Measurements from ENCODE around the gene IDS.
A peak's percentile ranks its signal among the peaks of the same experiment; 100 is the strongest.
"Not testable (repeated sequence)": the region's sequence is repeated elsewhere in the genome, so short reads cannot be mapped to it uniquely, and the experiment has no call there.

IDS gene

DNA sequence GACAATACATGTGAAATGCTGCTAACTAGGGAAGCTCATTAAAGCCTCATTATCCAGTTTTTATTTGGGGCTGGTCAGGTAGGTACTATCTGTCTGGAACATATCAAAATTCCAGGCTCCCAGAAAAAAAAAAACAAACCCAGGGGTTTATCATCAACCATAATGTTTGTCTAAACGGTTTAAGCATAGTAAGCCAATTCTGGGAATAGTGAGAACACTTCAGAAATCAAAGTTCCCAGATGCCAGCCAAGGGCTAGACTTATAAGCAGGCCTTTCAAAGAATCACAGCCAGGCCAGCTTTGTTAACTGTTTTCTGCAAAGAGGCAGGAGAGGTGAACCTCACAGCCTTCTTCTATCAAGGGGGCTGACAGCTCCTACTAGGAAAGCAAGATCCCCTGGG, 8.1 kb downstream of the IDS start:
- no peak for DNase-seq

DNA sequence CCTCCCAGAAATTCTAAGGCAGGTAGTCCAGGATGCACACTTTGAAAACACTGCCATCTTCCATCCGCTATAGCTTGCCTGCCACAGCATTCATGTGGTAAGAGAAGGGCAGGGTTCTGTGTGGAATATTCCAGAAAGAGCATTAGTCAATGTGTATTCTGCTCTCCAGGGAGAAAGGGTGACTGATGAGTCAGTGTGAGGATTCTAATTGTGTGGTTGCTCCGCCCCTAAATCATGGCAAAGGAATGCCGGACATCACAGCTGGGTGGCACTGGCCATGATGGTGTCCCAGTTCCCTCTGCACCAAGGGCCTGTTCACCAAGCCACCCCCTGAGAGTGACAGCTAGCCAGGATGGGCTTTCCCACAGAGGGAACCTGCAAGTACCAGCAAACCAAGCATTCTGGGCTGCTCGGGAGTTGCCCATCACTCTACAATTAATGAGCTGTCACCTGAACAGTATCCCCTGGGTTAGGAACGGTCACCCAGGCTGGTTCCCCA, 9.5 kb downstream of the IDS start:
- DNase-seq, result no peak

DNA sequence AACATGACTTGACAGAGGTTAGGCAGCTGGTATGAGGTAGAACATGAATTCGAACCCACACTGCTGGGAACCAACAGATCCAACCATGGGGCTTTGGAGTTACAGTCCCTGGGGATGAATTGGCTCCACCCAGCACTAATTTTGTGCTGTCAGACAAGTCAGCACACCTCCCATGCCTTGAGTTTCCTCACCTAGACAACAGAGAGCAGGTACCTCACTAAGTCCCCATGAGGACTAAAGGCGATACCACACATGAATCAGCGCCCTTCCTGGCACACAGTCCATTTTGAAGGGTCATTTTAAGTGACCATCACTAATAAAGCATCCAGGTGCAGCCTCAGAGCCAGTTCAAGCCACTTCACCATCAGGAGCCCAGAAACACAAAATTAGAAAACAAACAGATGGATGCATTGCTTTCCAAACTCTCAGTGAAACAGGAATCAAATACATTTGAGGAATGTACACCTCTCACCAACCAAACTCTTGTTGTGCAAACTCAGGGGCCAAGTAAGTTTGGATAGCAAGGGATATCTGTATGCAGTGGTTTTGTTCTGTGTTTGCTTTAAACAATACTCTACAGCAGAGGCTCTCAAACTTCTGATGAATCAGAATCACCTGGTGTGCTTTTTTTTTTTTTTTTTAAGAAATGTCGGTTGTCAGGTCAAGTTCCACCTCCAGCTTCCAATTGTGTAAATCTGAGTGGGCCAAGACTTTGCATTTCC, 10.1 kb downstream of the IDS start:
- no peak for DNase-seq

DNA sequence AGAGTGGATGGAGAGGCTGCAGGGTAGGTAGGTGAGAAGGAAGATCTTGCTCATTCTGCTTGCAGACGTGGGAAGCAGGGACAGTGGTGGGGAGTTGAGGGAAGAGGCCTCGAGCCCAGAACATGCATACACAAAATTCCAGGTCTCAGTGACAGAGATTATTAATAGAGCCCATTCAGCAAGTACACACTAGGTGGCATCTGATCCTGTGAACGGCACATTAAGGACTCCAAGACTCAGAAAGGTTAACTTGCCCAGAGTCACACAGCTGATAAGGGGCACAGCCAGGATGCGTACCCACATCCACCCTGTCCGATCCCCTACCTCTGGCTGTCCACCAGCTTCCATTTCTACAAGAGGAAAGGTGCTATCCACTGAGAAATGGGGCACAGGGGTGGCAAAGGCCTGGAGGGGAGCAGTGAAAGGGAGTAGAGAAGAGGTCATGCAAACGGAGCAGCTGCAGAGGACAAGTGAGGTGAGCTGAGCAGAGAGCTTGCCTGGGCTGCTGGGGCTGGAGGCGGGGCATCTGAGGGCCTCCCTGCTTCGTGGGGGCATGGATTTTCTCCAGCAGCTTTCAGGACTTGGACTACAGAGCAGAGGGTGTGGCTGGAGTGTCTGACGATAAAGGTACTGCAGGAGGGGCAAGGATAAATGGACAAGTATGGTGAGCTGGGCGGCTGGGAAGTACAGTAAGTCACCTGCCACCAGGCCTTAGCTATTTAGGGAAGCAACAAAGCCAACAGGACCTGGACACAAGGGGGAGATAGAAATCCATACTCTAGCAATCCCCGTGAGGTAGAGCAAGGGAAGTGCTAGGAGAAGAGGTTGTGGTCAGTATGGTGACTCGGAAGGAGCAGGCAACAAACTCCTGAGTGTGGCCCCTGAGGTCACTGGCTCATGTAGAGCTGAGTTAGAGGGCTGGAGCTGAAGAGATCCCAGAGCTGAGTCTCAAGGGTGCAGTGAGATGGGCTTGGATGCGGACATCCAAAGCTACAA, 11.2 kb downstream of the IDS start:
- no peak for DNase-seq

GRCh38 chrX:149491812-149492211, 13.3 kb downstream of the IDS start:
- DNase-seq, result no peak

DNA sequence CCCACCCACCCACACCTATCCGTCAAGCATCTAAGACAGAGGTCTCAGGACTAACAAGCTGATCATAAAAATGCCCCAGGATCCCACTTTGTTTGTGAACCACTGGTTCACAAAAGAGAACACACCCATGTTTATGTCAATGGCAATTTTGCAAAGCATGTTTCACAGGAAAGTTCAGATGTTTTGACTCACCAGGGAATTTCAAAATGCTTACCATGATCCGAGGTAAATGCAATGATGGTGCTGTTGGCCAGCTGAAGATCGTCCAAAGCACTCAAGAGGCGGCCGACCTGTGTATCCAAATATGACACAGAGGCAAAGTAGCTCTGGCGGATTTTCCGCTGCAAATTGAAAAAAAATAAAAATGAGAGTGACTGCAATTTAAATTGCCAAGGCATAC, 15.0 kb downstream of the IDS start:
- no peak for DNase-seq

DNA sequence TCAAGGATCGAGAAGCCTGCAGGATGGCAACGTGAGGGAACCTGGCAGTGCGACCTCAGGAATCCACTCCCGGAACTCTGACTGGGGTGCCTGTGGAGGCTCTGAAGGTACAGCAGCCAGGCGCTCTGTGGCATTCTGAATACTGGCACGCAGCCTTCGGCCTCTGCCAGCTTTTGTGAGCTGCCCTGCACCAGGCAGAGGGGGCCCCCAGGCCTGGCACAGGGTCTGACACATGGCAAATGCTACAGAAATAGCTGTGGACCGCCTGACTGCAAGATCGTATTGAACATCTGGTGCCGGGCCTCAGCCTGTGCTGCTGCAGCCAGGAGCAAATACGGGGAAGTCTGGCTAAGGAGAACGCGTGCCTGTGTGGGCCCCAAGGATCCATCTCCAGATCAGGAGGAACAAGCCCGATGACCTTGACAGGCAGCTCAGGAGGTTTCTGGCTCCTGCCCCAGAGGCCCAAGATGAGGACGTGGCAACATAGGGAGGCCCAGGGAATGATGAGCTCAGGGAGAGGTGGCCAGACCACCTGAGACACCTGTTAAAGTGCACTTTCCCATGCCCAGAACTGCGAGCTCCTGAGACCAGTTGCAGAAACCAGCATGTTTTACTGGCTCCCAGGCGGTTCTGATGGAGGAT, 16.6 kb downstream of the IDS start:
- not testable (repeated sequence) for DNase-seq

DNA sequence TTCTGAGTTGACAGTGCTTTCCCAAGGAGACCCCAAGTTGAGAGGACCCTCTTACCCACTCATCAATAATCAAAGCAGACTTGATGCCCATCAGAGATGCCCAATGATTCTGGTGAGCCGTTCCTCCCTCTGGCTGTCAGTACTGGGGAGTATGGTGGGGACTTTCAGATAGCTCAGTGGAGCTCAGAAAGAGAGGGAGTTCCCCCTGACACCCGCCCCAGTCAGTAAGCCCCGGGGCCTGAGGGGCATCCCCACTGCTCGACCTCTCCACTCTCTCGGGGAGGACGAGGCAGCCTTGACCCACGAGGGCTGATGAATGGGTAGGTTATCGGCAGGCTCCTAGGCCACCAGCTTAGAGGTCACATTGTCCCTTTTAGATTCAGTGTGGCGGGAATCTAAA, 17.1 kb downstream of the IDS start:
- not testable (repeated sequence) for DNase-seq

GRCh38 chrX:149487292-149487691, 17.8 kb downstream of the IDS start:
- no peak for DNase-seq

DNA sequence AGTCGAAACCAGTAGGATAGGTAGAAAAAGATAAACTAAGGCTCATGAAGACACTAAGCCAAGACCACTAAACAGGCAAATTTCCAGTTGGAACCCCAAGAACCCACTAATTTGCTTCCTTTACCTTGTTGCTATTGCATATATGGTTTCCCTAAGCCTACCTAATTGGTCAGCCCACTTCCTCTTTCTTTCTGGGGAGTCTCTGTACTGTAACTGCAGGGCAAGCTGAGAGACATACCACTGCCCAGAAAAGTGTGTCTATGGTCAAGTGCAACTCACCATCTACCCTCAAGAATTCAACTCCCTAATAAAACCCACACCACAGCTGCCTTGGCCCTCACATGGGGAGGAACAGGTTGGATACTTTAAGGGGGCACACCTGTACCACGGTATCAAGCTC, 28.6 kb downstream of the IDS start:
- peak; percentile 10 for DNase-seq

- DNase-seq, result no peak
Observed at GRCh38 chrX:149473966-149474365, 31.1 kb downstream of the IDS start.

DNA sequence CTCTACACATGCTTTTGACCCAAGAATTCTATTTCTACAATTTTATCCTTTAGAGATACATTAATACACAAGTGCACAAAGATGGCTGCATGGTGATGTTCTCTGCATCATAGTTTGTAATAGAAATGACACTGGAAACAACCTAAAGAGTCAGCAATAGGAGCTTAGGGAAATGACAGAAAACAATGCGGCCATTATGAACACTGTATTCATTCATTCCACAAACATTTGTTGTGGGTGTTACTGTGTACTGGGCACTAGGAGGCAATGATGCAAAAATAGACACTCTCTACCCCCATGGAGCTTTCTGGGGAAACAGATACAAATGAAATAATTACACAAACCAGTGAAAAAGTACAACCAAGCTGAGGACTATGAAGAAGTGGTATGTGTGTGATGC, 32.0 kb downstream of the IDS start:
- no peak for DNase-seq

GRCh38 chrX:149472625-149473024, 32.5 kb downstream of the IDS start:
- no peak for DNase-seq

- no peak for DNase-seq
Observed at GRCh38 chrX:149471397-149471796, 33.7 kb downstream of the IDS start.

DNA sequence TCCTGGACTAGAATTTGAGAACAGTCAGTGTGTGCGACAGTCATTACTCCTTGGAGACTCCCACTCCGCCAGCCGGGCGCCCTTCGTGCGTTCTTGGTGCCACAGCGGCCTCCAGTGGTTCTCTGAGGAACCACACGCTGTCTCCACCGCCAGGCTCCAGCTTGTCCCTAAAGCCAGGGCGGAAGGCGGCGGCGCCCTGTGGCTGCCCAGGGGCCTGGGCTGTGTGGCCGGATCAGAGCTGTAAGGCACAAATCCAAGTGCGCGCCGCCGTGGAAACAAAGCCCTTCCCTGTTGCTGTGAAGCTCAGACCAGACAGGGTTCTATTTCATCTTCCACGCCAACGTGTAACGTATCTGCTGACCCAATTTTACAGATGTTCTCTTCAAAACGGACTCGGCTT, 34.2 kb downstream of the IDS start:
- peak; percentile 6 for DNase-seq

- DNase-seq, result no peak
Observed at GRCh38 chrX:149469406-149469805, 35.7 kb downstream of the IDS start.

DNA sequence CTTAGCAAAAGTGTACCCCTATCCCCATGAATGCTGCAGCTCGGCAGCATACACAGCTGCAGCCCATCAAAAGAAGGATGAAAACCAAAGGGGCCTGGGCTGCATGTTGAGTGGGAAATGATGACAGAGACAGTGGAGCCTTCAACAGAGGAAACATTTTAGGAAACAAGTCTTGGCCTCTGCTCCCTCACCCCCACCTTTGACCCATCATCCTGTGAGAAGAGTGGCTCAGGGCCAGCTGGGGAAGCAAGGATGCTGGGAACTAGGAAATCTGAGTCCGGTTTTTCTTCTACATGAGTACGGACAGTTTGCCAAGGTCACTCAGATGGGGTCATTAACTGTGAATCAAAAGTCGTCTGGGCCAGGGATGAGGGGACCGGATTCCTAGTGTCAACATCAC, 37.2 kb downstream of the IDS start:
- no peak for DNase-seq

GRCh38 chrX:149467461-149467860, 37.6 kb downstream of the IDS start:
- no peak for DNase-seq

- DNase-seq, result no peak
Observed at GRCh38 chrX:149462849-149463248, 42.3 kb downstream of the IDS start.

DNA sequence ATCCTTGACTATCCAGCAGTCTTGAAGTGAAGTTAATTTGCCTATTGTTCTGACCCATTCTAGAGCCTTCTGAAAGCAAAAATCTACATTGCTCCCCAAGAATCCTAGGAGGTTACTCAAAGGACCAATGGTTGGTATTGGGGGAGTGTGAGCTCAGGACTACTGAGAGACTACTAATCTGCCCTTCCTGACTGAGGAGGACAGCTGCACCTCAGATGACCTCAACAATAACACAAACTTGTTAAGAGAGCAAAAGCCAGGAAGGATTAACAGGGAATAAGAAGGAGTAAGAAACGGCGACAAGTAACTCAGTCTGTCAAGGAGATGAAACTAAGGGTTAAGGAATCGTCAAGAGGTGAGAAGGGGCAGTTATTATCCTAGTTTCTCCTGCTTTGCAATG, 43.4 kb downstream of the IDS start:
- no peak for DNase-seq

GRCh38 chrX:149458586-149458985, 46.5 kb downstream of the IDS start:
- DNase-seq, result no peak

DNA sequence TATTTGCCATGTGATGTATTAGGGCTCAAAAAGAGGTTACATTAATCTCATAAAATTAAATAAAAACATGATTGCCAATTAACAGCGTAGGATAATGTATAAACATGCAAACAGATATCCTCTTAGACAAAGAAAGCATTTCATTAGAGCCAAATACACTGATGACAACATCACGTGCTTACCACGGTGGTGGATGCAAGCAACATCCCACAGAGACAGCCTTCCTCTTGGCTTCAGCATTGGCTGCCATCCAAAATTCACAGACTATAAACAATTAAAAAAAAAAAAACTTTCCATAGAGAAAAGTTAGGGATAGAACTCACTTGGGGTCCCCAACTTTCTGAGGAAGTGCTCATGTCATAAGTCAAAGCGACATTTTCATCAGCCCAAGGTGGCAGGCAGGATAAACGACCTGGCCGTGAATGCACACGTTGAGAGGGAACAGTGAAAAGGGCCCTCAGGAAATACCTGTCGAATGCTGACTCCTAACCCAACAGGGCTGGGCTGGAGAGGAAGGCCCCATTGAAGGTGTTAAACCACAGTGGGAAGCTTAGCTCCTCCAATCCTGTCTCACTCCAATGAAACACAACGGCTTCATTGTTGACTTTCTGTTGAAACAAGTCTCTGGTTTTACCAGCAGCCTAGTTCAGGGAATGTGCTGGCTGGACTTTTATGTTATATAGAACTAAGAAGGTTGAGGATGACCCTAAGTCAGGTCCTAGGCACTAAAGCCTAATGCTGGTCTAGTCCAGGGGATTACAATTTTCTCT, 48.4 kb downstream of the IDS start:
- no peak for DNase-seq

DNA sequence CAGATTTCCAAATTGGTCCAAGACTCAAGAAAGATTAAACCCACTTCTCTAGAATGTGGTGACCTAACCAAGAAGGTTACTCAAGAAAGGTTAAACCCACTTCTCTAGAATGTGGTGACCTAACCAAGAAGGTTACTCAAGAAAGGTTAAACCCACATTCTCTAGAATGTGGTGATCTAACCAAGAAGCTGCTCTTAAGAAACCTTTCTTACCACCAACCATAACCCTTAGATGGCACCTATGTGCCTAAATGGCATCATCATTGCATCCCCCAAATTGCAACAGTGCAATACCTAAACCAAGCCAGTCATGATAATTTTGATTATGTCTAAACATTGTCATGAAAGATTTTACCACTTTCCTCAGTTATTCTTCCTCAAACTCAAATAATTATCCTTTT, 49.2 kb downstream of the IDS start:
- peak; percentile 0 for DNase-seq
